GM18511 (cell line): ENCODE results near the gene SLC6A19.
"Not testable (repeated sequence)": the region's sequence is repeated elsewhere in the genome, so short reads cannot be mapped to it uniquely, and the experiment has no call there.

Experiments used
- ATAC-seq: cut with Tn5 transposase; IDR thresholded peaks from one replicate; pipeline ENCODE4 v1.9.1; 2021; ENCODE audit warnings: mild to moderate bottlenecking, moderate library complexity; ENCODE audit not compliant: unreplicated experiment

SLC6A19 gene

DNA sequence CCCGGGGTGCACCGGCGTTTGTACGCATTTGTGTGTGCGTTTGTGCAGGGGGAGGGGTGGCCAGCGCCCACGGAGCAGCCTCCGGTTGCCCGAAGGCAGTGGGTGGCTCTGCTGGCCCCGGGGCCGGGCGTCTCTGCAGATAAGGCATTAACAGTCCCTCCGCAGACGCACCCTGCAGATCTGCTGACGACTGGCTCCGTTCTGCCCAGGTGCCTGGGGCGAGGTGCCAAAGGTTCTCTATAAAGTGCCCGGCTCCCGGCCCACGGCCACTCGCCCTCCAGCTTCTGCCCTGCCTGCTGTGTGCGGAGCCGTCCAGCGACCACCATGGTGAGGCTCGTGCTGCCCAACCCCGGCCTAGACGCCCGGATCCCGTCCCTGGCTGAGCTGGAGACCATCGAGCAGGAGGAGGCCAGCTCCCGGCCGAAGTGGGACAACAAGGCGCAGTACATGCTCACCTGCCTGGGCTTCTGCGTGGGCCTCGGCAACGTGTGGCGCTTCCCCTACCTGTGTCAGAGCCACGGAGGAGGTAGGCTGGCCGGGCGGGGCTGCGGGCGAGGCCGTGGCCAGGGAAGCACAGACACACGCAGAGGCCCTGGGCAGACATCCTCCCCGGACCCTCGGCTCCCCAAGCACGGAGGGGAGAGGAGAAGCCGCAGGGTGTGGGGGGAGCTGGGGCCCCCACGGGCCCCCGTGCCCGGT, at the start of gene SLC6A19:
SLC6A19 (plus strand) TSS at position 269 of the 699 bp plus-strand sequence; CDS start at position 325, 56 bp downstream.
- ATAC-seq = no peak

DNA sequence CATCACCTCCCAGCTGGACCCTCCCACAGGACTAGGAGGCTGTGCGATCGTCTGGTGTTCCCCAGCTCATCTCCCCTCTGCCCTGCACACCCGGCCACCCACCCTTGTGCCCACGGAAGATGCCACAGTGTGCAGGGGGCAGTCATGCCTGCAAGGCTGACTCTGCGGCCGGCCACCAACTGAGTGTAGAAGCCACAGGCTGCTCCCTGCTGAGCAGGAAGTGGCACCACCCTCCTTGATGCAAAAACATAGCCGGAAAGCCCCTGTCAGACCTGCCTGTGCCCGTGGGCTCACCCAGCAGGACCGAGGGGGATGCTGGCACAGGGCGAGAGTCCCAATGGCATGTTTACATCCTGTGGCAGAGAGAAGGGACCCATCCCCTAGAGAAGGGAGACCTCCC, 49.2 kb upstream of the SLC6A19 start:
- no peak for ATAC-seq

DNA sequence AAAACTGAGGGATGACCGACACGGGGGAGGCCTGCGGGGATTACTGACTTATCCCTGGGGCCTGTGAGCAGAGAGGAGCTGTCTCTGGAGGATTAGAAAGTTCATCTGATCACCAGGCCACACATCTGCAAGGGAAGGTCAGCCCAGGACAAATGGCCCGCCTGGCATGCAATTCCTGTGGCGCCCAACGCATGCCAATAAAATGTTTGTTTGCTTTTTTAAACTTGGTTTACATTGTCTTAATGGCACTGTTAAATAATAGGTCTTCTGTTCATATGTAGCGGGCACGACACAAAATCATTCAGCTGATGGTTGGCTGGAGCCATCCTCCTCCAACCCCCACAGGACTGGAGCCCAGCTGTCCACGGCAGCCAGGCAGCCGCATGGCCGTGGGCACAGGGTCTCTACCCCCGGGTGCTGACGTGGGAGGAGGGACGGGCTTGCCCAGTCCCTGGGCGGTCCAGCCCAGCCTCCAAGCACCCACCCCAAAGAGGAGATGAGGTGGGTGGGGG, 48.6 kb upstream of the SLC6A19 start:
- no peak for ATAC-seq

DNA sequence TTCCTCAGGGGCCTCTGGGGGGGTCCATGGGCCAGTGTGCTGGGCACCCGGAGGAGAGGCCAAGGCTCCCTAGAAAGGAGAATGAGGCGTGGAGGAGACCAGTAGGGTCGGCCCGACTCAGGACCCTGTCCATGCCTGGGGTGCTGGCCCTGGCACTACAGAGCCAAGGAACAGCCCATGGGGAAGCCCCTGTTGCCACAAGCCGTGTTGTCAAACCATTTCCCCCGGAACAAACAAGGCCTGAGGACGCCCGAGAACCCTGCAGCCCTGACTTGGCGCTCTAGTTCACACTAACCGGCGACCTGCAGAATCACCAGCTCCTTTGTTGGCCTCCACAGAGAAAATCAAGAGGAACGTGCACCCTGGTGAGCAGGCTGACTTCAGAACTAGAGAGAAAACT, 48.0 kb upstream of the SLC6A19 start:
- no peak for ATAC-seq

DNA sequence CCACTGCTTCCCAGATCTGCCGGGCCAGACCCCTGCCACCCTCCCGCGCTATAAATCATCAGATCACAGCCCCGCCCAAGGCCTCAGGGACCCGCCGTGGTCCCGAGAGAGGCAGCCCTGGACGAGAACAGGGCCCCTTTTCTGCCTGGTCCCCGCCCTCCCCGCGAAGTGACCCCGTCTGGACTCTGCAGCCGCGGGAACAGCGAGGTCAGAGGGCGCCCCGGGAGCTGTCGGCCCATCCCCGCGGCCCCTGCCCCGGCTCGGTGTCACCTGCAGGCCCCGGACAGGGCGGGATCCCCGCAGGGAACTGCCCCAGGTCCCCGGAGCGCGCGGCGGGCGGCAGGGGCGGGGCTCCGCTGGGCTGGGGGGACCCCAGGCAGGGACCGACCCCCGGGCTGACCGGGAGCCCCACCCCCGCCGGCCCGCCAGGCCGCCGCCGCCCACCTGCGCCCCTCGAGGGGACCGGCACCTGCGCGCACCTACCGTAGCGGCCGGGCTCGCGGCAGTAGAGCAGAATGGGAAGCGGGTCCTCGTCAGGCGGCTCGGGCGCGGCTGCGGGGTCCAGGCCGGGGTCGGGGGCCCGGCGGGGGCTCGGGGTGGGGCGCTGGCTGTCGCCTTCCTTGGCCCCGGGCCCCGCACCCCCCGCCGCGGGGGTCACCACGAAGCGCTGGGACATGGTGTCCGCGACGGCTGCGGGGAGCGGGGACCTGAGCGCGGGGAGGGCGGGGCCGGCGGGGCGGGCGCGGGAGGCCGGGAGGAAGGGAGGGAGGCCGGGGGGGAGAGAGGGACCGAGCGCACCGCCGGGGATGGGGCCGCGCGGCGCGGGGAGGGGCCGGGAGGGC, 46.0 kb upstream of the SLC6A19 start:
- ATAC-seq = no peak

DNA sequence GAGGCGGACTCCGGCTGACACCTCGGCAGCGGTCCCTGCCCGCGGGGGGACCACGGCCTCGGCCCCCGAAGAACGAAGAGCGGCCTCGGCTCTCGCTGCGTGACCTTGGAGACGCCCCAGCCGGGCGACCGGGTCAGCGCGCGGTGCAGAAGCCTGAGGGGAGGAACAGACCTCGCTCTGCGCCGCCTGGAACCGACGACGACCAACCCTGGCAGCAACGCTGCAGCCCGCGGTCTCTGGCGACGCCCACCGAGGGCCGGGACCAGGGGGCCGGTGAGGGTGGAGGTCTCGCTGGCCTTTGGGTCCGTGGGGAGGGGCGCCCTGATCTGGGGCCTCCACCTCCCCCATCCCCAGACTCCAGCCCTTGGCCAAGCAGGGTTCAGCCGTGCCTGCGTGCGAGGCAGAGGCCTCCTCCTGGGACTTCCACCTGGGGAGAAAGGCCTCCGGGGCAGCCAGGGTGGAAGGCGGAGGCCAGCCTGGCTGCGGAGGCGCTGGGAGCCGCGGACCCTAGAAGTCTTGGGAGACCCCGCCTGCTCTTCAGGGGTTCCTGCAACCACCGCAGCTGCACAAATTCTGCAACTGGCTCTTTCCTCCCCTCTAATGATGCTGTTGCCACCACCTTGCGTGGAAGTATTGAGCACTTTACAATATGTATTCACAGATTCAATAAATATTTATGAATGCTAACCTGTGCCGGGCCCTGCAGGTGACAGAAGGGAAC, 45.2 kb upstream of the SLC6A19 start:
- no peak for ATAC-seq

DNA sequence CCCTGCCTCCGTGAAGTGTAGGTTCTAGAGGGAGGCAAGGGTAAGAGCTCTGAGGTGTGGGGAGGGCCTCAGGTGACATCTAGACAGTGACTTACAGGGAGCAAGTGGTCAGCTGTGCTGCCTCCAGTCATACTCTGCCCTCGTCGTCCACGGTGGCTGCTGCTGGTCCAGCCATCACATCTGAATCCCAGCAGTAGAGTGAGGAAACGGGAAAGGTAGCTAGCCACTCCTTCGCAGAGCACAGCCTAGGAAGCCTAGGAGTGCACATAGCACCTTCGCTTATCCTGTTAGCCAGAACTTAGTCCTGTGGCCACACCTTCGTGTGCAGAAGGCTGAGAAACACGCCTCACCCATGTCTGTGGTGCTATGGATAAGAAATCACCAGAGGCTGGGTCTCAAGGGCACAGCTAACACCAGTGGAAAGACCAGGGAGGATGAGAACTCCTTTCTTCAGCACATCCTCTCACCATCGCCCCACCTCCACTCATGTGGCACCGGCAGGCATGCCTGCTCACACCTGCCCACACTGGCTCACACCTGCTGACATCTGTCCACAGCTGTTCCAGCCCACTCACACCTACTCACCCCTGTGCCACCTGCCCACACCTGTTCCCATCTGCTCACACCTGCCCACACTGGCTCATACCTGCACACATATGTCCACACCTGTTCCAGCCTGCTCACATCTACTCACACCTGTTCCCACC, 44.5 kb upstream of the SLC6A19 start:
- no peak for ATAC-seq

DNA sequence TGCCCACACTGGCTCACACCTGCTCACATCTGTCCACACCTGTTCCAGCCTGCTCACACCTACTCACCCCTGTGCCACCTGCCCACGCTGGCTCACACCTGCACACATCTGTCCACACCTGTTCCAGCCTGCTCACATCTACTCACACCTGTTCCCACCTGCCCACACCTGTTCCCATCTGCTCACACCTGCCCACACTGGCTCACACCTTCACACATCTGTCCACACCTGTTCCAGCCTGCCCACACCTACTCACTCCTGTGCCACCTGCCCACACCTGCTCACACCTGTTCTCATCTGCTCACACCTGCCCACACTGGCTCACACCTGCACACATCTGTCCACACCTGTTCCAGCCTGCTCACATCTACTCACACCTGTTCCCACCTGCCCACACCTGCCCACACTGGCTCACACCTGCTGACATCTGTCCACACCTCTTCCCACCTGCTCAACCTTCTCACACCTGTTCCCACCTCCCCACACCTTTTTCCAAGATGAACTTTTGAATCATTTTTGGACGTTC, 43.9 kb upstream of the SLC6A19 start:
- ATAC-seq = not testable (repeated sequence)

DNA sequence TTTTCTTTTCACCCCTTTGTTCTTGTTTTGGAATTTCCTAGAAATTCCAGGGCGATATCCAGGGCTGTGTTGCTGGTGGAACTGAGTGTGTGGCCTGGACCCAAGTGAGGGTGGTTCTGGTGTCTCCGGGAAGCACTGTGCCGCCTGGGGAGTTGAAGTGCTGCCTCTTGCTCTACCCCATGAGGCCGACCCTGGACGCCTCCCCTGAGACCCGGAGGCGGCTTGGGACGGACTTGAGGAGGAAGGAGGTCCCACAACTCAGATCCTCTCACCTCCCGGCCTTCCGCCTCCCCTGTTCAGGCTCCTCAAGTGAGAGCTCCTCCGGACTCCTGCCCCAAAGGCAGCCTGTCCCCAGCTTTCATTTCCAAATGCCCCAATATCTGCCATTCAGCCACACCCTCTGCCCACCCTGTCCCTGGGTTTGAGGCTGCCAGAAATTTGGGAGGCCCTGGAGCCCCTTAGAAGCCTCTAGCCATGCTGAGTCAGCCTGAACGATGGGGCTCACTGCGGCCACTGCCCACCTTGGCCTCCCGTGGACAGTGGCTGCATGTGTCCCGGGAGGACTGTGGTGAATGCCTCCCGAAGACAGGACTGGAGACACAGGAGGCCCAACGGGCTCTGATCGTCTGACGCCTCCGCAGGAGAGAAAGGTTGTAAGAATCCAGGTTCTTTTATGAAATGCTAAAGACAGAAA, 42.6 kb upstream of the SLC6A19 start:
- ATAC-seq = no peak

DNA sequence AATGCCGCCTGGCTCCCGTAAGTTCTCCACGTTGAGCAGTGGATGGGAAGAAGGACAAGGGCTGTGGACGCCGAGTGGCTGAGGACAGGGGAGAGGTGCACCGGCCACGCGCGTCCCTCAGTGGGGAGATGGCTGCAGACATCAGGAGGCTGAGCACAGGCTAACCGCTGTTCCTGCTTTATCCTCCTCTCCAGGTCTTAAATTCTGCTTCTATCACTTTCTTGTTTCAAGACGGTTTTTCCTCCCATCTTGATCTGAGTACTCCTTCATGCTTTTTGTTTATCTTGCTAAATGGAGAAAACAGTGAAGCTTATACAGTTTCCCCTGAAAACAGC, 42.1 kb upstream of the SLC6A19 start:
- ATAC-seq = no peak

DNA sequence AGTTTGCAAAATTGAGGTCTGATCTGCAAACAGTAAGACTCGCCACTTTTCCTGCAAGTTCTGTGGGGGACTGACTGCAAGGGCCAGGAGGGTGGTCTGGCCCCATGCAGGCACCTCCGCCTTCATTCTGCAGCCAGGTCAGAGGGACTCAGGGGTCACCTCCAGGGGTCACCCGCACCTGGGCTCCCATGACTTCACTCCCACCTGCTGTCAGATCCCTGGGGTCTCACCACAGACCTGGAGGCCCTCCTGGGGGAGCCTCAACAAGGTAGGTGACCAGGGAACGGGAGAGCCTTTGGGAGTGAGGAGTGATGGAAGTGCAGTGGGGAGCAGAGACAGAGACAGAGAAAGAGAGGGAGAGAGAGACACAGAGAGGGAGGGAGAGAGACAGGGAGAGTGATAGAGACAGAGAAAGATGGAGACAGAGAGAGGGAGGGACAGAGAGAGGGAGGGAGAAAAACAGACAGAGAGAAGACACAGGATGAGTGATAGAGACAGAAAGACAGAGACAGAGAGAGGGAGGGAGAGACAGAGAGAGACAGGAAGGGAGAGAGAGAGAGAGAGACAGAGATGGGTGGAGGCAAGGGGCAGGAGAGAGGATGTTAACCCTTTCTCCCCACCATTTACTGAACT, 41.5 kb upstream of the SLC6A19 start:
- no peak for ATAC-seq

DNA sequence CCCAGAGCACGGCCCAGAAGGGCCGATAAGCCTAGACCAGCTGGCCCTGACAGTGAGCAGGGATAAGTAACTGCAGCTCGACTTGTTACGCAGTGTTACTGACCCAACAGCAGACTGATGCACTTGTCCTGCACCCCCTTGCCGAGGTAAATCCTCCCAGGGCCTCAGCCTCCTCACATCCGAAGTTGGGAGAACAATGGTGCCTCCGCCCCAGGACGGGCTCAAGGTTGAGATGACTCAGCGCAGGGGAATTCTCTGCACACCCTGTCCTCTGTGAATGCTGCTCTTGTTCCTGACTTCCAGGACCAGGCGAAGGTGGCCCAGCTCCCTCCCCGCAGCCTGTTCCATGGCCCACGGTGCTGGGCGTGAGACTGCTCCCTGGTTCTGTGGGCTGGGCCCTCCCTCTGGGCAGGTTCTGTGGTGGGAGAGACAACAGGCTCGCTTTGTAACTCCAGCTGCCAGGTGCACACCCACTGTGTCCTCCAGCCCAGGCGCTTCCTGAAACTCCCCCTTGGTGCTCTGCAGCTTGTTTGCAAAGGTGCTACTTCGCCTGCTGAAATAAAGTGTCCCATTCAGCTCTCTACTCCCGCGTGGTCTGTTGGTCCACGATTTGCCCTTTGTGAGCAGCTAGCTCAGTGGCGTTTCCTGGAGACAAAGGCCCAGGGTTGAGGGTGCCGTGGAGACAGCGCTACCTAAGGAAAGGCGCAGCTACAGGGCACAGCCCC, 40.1 kb upstream of the SLC6A19 start:
- no peak for ATAC-seq

DNA sequence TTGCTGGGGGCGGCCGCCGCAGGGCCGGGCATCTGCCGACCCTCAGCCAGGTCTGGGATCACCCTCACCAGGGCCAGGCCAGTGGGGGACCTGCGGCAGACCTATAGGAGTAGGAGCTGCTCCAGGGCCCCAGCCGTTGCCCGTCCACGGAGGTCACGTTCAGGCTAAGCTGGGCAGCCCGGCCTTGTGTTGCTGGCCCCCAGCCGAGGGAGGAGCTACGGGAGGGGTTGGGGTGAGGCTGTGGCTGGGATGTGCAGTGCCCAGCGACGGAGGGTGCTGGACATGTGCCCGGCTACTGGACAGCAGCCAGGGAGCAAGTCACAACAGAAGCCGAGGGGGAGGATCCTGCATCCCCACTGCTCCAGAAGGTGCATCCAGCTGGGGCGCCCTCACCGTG, 39.6 kb upstream of the SLC6A19 start:
- ATAC-seq = no peak

DNA sequence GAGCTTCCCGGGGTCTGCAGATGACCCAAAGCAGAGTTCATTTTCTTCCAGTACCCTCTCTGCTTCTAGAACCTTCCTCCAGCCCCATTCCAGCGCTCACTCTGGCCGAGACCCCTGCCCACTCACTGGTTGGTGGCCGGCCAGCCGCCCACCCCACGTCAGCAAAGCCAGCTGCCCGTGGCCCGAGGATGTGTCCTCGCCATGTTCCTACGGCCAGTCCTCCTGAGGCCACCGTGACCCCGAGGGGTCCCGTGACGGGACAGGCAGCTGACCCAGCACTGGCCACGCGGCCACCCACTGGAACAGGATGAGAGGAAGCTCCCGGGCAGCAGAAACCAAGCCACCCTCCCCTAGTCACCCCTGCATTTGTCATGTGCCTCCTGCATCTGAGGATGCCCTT, 39.1 kb upstream of the SLC6A19 start:
- ATAC-seq = no peak

DNA sequence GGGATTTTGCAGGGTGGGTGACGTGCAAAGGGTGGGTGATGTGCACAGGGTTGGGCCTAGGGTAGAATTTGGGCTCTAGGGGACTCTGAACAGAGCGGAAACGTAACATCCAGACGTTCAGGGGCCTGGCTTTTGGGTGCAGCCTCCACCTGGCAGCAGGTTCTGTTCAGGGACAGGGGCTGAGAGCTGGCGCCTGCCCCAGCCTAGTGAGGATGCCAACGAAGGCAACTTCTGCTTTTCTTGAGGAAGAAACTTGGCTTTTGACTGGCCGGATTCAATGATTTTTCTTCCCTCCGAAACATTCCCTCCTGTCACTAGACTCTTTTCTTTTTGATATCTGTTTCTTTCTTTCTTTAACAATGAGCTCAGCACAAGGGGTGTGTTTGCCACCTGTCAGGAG, 38.6 kb upstream of the SLC6A19 start:
- ATAC-seq = no peak

DNA sequence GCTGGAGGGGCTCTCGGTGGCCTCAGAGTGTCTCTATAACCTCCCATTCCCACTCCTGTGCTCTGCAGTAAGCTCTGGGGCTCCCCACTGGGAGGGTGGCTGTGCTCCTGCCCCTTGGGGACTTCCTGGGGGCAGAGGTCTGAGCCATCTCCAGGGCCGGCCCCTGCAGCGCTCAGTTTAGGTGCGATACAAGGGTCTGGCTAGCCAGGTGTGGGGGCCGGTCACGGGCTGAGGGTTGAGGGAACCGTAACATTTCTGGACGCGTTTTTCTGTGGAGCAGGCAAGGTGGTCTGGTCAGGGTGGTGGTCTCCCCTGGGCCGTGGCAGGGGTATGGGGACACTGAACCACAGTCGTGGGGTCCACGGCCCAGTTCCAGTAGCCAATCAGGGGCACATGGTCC, 38.0 kb upstream of the SLC6A19 start:
- ATAC-seq = no peak

DNA sequence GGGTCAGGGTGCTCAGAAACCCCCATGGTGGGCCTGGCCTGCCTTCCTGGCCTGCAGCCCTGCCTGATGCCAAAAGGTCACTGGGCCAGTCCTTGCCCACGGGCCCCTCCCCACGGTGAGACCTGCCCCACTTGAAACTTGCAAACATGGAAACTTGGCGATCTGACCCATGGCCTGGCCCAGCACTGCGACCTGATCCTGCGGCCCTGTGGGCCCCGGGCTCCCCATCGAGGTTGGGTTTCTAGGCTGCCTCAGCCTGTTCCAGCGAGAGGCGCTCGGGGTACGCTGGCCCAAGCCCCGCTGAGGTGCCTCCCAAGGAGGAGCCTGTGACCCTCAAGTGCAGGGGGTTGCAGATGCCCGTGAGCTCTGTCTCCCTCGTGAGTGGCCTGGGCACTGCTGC, 37.5 kb upstream of the SLC6A19 start:
- no peak for ATAC-seq

DNA sequence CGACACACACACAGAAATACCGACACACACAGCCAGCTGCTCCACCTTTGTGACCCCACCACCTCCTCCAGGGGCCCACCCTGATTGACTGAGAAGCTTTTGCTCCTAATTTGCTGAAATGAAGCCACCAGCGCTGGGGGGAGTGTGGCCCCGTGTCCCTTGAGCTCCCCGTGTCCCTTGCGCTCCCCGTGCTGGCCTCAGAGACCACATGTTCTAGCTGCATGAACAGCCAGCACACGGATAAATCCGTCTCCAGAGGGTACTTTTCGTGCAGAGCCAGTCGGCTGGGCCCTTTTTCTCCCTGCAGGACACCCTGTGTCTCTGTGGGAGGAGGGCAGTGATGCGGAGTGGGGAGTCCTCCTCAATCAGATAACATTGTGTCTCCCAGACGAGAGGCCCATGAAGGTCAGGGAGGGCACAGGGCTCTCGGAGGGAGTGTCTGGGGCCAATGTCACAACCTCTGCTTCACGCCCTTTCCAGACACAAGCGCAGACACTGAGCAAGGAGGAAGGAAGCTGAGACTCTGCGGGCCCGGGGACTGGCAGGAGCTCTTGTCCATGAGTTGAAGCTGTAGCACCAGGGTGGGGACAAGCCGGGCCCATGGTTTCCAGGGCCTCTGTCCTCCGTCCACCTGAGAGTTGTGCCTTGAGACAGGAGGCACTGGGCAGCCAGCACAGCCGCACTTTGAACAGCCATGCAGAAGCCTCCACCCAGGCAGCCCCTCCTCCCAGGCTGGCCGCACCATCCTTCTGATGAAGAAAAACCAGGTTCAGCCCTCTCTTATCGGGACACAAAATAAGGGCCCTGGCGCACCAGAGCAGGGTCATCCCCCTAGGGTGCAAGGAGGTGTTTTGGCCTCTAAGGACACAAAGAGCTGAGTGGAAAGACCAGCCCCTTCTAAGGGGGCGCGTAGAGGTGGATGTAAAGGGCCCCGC, 36.4 kb upstream of the SLC6A19 start:
- ATAC-seq = no peak
